ENCODE data around the gene CALY.
A peak's percentile ranks its signal among the peaks of the same experiment; 100 is the strongest.

The CALY gene

GRCh38 chr10:133309100-133309719 is 27.5 kb downstream of the CALY start:
- DNase-seq = peak; percentile 89

GRCh38 chr10:133308421-133309099 is 28.1 kb downstream of the CALY start, which contains the start of the genes TUBGCP2 and ZNF511:
Gene TUBGCP2, minus strand, starts transcription at chr10:133308872. Its CDS starts 5,931 bp downstream, at chr10:133302941.
Gene ZNF511, plus strand, starts transcription at chr10:133308914. Its CDS starts 30 bp downstream, at chr10:133308944.
- peak; percentile 89 for DNase-seq

GRCh38 chr10:133307776-133308420 is 28.8 kb downstream of the CALY start:
- DNase-seq = peak; percentile 76

GRCh38 chr10:133306941-133307379 is 29.7 kb downstream of the CALY start:
- DNase-seq = no peak

- DNase-seq = no peak
Observed at GRCh38 chr10:133306097-133306476, 30.6 kb downstream of the CALY start.

GRCh38 chr10:133303206-133303605 is 33.5 kb downstream of the CALY start:
- DNase-seq = no peak

GRCh38 chr10:133302230-133302629 is 34.5 kb downstream of the CALY start:
- no peak for DNase-seq

- DNase-seq = no peak
Observed at GRCh38 chr10:133299738-133300137, 37.0 kb downstream of the CALY start.

- DNase-seq = no peak
Observed at GRCh38 chr10:133299224-133299623, 37.5 kb downstream of the CALY start.

- DNase-seq = no peak
Observed at GRCh38 chr10:133298466-133298865, 38.2 kb downstream of the CALY start.

- no peak for DNase-seq
Observed at GRCh38 chr10:133297504-133297903, 39.2 kb downstream of the CALY start.

GRCh38 chr10:133295426-133296320 is 41.0 kb downstream of the CALY start:
- DNase-seq = no peak

GRCh38 chr10:133294189-133294588 is 42.5 kb downstream of the CALY start:
- DNase-seq = no peak

GRCh38 chr10:133293810-133294119 is 42.9 kb downstream of the CALY start:
- no peak for DNase-seq

GRCh38 chr10:133292919-133293809 is 43.5 kb downstream of the CALY start:
- DNase-seq = no peak

- DNase-seq = no peak
Observed at GRCh38 chr10:133289761-133290160, 46.9 kb downstream of the CALY start.

GRCh38 chr10:133287832-133288500 is 48.7 kb downstream of the CALY start:
- no peak for DNase-seq

- no peak for DNase-seq
Observed at GRCh38 chr10:133286366-133286765, 50.3 kb downstream of the CALY start.

- no peak for DNase-seq
Observed at GRCh38 chr10:133285217-133285616, 51.5 kb downstream of the CALY start.

- DNase-seq = no peak
Observed at GRCh38 chr10:133283931-133284330, 52.8 kb downstream of the CALY start.

GRCh38 chr10:133282846-133283390 is 53.8 kb downstream of the CALY start:
- DNase-seq = no peak

All from KG1 (cell line).